Activated CD4-positive, alpha-beta T cell treated with anti-CD3 and anti-CD28 coated beads, Interleukin-2, amount 10 ng/mL, durations not matched to agents 7 days and 5 days (primary cell): ENCODE data around the gene FBXO33. TPM values are rescaled to one million over a fixed set of nuclear protein-coding genes. Genes with fewer than 3 reads are reported as not detected.

ENCODE experiments used
- CTCF ChIA-PET: fragments of 350-600 bp; sonication (Branson Sonifier 250); formaldehyde crosslinking; loops from one replicate; lab custom pipeline; 2021; ENCODE audit warnings: antibody characterized with exemption; lab: Charles Lee
- POLR2A ChIA-PET: fragments of 350-600 bp; sonication (Branson Sonifier 250); formaldehyde crosslinking; loops from one replicate; lab custom pipeline; 2021; ENCODE audit warnings: antibody characterized with exemption; lab: Charles Lee
- DNase-seq: peaks from one replicate; pipeline ENCODE4 v3.0.0-alpha.2; 2020
- H3K27ac Mint-ChIP-seq: one replicate; pipeline ENCODE4 v1.8.0; 2021; ENCODE audit warnings: mild to moderate bottlenecking, moderate library complexity, mixed read lengths
- H3K27me3 Mint-ChIP-seq: one replicate; pipeline ENCODE4 v1.8.0; 2021; ENCODE audit warnings: mixed read lengths
- H3K36me3 Mint-ChIP-seq: one replicate; pipeline ENCODE4 v1.8.0; 2021; ENCODE audit warnings: low read depth, mixed read lengths
- H3K4me1 Mint-ChIP-seq: one replicate; pipeline ENCODE4 v1.8.0; 2021; ENCODE audit warnings: mixed read lengths
- H3K4me3 Mint-ChIP-seq: one replicate; pipeline ENCODE4 v1.8.0; 2021; ENCODE audit warnings: mild to moderate bottlenecking, moderate library complexity, mixed read lengths
- H3K9me3 Mint-ChIP-seq: one replicate; pipeline ENCODE4 v1.8.0; 2021; ENCODE audit warnings: mixed read lengths
- total RNA-seq, 2 experiments: library from RNA; stranded (reverse); gene quantifications; one replicate each; pipeline ENCODE4 v1.2.3, GENCODE V29; 2021

Gene FBXO33, protein sequence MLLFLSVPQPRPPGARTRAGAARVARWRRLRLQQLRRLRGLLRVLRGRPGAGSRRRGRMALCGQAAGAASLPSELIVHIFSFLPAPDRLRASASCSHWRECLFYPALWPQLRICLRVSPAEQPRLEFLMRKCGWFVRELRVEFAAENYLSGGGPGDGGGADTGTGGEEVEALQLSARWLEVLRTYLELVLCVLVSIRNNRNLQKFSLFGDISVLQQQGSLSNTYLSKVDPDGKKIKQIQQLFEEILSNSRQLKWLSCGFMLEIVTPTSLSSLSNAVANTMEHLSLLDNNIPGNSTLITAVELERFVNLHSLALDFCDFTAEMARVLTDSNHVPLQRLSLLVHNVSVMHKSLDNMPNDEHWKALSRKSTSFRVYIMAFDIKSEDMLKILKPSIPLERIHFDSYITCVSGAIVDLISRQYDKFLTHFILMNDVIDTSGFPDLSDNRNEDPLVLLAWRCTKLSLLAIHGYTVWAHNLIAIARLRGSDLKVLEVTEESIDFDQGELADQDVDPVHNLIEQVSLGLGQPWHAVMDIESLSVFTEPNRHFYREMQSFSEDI
- total RNA-seq = 10 to 100 TPM; 17.0 to 18.3 TPM

DNA sequence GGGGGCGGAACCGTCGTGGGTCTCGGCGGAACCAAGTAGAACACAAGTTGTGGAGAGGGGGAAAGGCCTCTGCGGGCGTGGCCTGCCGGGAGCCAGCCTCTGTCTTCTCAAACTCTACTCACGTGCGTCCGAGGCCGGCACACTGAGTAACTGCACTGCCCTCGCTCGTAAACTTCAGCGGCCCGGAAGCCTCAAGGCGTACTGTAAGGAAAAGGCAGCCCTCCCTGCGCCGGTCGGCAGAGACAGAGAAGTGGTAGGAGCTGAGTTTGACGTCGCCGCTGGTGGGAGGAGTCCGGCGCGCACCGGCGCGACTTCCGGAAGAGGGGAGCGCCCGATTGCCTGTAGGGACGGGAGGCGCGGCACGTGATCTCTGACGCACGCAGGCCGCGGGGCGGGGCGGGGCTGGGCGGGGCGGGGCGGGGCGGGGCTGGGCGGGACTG, at the start of gene FBXO33:
TSS of gene FBXO33 (minus strand) at position 255 of the 440 bp plus-strand sequence. CDS start 271 bp downstream, outside the sequence.
- peak; percentile 95 for DNase-seq
- peak within 1 kb of the TSS; percentile 100 for H3K27ac Mint-ChIP-seq
- H3K36me3 Mint-ChIP-seq = peaks cover 7% of the 10 kb centered on the region
- peak within 1 kb of the TSS; percentile 96 for H3K4me3 Mint-ChIP-seq
- H3K9me3 Mint-ChIP-seq = no peaks in the 10 kb centered on the region
- POLR2A ChIA-PET = interaction anchor here (0.6 to 1.1 kb wide), 3 partner anchors 203 to 247 kb away, joined by 3 read pairs; no protein-coding TSS in a partner anchor
- no peaks in the 10 kb centered on the region for H3K27me3 Mint-ChIP-seq
- CTCF ChIA-PET = interaction anchor here (0.9 to 1.9 kb wide), 8 partner anchors 8 to 273 kb away, joined by 3 to 7 read pairs (median 3); no protein-coding TSS in a partner anchor
- peaks cover 31% of the 10 kb centered on the region for H3K4me1 Mint-ChIP-seq

DNA sequence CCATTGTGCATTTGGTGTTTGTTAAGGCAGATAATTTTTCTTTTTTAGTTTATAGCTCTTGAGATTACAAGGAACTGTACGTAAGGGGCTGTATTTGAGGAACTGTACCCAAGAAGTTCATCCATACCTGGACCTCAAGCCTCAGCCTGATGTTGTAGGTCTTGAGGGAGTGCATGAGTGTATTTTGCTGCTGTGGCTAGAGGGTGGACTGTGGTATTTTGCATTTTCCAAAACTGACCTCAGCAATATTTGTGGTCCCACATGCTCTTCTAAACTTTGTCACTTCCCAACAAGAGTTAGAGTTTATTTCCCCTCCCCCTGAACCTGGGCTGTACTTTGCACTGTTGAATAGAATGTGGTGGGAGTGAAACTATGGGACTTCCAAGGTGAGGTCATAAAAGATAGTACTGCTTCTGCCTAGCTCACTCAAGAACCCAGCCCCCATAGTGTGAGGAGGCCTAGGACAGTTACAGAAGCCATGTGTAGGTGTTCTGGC, 42.2 kb upstream of the FBXO33 start:
- no peaks in the 10 kb centered on the region for H3K4me1 Mint-ChIP-seq
- POLR2A ChIA-PET = no interaction called here
- no peaks in the 10 kb centered on the region for H3K36me3 Mint-ChIP-seq
- no peaks in the 10 kb centered on the region for H3K27me3 Mint-ChIP-seq
- H3K9me3 Mint-ChIP-seq = peaks cover 2% of the 10 kb centered on the region
- CTCF ChIA-PET = no interaction called here
- DNase-seq = no peak
- no peak overlapping the region for H3K27ac Mint-ChIP-seq
- H3K4me3 Mint-ChIP-seq = no peak overlapping the region

DNA sequence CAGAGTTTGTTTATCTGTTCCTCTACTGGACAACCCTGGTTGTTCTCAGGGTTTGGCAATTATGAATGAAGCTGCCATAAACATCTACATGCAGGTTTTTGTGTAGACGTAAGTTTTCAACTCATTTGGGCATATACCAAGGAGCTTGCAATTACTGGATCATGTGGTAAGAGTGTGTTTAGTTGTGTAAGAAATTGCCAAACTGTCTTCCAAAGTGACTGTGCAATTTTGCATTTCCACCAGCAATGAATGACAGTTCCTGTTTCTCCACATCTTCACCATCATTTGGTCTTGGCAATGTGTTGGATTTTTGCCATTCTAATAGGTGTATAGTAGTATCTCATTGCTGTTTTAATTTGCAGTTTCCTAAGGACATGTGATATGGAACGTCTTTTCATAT, 39.8 kb upstream of the FBXO33 start:
- CTCF ChIA-PET = no interaction called here
- POLR2A ChIA-PET = no interaction called here
- Mint-ChIP-seq H3K36me3 (no peaks in the 10 kb centered on the region), H3K4me1 (no peaks in the 10 kb centered on the region), H3K27ac (no peak overlapping the region), H3K4me3 (no peak overlapping the region), H3K27me3 (no peaks in the 10 kb centered on the region), H3K9me3 (no peaks in the 10 kb centered on the region)
- no peak for DNase-seq

DNA sequence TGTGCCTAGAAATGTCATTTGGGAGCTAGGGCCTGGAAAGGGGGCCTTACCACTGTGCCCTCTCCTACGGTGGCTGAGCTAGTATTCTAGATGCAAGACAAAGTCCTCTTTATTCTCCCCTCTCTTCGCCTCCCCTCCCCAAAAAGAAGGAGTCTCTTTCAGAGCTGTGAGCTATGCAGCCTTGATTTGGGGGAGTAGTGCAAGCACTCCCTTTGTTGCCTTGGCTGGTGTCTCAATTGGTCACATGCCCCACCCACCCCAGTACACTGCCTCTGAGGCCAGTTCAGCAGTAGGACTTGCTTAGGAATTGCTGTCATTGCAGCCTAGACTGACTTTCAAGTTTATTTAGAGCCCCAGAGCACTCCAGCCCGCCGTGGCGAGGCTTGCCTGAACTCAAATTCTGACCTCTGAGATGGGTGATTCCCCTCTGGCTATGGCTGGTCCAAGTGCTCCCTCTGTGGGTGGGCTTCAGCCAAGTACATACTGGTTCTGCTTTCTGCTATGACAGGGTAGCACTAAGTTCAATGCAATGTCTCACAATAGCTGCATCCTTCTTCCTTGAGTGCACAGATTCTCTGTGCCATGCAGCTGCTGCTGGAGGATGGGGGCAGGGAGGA, 37.0 kb upstream of the FBXO33 start:
- Mint-ChIP-seq H3K9me3 (no peaks in the 10 kb centered on the region), H3K4me1 (no peaks in the 10 kb centered on the region), H3K27ac (no peak overlapping the region), H3K4me3 (no peak overlapping the region), H3K36me3 (no peaks in the 10 kb centered on the region), H3K27me3 (peaks cover 14% of the 10 kb centered on the region)
- peak; percentile 15 for DNase-seq
- ChIA-PET POLR2A (no interaction called here), CTCF (no interaction called here)

DNA sequence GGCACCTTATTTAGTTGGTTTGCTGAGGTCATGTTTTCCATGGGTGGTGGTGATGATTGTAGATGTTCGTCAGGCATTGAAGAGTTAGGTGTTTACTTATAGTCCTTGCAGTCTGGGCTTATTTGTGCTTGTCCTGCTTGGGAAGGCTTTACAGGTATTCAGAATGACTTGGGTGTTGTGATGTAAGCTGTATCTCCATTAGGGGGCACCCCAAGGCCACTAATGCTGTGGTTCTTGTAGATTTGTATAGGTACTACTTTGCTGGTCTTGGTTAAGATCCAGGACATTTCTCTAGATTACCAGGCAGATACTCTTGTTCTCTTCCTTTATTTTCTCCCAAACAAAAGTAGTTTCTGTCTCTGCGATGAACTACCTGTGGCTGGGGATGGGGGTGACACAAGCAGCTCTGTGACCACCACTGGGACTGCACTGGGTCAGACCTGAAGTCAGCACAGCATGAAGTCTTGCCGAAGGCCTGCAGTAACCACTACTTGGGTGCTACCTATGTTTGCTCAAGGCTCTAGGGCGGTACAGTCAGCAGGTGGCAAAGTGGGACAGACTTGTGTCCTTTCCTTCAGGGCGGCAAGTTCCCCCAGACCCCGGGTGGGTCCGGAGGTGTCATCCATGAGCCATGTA, 35.8 kb upstream of the FBXO33 start:
- CTCF ChIA-PET = interaction anchor here (1.3 kb wide), 1 partner anchor 37 kb away, joined by 3 read pairs; no protein-coding TSS in a partner anchor
- POLR2A ChIA-PET = no interaction called here
- Mint-ChIP-seq H3K27ac (no peak overlapping the region), H3K36me3 (no peaks in the 10 kb centered on the region), H3K27me3 (peaks cover 21% of the 10 kb centered on the region), H3K9me3 (no peaks in the 10 kb centered on the region), H3K4me3 (no peak overlapping the region), H3K4me1 (no peaks in the 10 kb centered on the region)
- DNase-seq = peak; percentile 44

DNA sequence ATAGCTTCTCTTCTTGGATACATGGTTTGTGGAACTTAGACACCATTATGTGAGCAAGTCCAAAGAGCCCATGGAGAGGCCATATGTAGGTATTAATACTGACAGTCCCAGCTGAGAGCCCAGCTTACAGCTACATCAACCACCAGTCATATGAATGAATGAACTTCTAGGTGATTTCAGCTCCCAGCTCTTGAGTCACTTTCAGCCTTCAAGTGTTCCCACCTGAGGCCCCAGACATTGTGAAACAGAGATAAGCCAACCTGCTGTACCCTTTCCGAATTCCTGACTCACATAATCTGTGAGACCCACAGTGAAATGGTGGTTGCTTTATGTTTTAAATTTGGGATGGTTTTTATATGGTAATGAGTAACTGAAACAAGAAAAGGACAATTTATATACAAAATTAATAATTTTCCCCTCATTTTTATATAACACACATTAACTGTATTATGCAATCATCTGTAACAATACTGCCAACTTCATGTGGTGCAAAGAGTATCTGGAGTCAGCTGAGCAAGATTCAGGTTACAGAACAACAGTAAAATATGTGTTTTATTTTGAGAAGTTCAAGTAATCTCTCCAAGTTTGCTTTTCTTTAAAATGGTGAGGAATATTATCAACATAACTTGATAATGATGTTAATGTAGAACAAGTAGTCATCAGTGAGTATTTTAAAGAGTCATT, 27.7 kb upstream of the FBXO33 start:
- peaks cover 19% of the 10 kb centered on the region for H3K27me3 Mint-ChIP-seq
- POLR2A ChIA-PET = no interaction called here
- CTCF ChIA-PET = interaction anchor here (1.1 kb wide), 1 partner anchor 10 kb away, joined by 3 read pairs; no protein-coding TSS in a partner anchor

DNA sequence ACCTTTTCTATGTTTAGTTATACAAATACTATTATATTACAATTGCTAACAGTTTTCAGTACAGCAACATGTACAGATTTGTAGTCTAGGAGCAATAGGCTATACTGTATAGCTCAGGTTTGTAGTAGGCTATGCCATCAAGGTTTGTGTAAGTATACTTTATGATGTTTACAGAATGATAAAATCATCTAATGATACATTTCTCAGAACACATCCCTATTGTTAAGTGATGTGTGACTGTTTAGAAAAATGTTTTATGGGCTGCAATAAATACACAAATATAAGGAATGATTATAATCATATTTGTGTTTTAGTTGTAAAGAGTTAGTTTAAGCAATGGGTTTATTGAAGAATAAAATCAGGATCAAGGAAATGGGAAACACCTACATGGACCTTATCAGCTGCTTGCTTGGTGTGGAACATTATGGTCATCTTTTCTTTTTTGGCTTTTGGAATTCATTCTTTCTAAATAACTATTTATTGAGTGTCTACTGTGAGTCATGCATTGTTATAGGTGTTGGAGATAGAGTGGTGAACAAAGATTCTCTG, 24.5 kb upstream of the FBXO33 start:
- Mint-ChIP-seq H3K9me3 (no peaks in the 10 kb centered on the region), H3K4me1 (peaks cover 3% of the 10 kb centered on the region), H3K4me3 (no peak overlapping the region), H3K27me3 (peaks cover 6% of the 10 kb centered on the region), H3K36me3 (no peaks in the 10 kb centered on the region), H3K27ac (no peak overlapping the region)
- no peak for DNase-seq
- ChIA-PET POLR2A (no interaction called here), CTCF (interaction anchor here (1.4 kb wide), 1 partner anchor 12 kb away, joined by 4 read pairs; no protein-coding TSS in a partner anchor)

More for the DNA sequence above, 27.7 kb upstream of the FBXO33 start:
- Mint-ChIP-seq H3K4me1 (no peaks in the 10 kb centered on the region), H3K9me3 (no peaks in the 10 kb centered on the region), H3K36me3 (no peaks in the 10 kb centered on the region), H3K27ac (no peak overlapping the region), H3K4me3 (no peak overlapping the region)
- DNase-seq = no peak

DNA sequence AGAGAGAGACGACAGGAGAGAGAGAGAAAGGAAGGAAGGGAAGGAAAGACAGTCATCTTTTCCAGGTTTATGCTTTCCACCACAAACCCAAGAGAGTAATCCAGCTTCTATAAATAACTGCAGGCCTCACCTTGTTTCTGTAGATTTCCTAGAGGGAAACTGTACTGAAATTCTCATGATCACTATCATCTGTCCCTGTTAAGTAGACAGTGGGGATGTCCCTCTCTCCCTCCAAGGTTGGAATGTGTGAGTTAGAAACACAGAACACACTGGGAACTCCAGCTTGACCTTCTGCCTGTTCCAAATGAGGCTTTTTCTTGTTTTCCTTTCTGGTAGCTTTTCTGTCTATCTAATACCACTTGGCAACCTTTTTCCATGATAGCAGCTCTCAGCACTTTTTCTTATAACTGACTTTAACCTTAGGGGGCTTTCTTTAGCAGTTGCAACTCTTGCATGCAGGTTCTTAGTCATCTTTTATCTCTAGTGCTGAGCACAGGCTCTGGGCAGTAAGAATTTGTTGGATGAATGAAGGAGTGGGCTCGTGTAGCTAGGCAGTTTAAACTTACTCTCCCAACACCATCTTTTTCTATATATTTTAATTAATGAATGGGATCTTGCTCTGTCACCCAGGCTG, 22.8 kb upstream of the FBXO33 start:
- DNase-seq = no peak
- Mint-ChIP-seq H3K27ac (no peak overlapping the region), H3K4me3 (no peak overlapping the region), H3K4me1 (peaks cover 9% of the 10 kb centered on the region), H3K36me3 (no peaks in the 10 kb centered on the region), H3K27me3 (peaks cover 3% of the 10 kb centered on the region), H3K9me3 (no peaks in the 10 kb centered on the region)
- ChIA-PET CTCF (no interaction called here), POLR2A (no interaction called here)

DNA sequence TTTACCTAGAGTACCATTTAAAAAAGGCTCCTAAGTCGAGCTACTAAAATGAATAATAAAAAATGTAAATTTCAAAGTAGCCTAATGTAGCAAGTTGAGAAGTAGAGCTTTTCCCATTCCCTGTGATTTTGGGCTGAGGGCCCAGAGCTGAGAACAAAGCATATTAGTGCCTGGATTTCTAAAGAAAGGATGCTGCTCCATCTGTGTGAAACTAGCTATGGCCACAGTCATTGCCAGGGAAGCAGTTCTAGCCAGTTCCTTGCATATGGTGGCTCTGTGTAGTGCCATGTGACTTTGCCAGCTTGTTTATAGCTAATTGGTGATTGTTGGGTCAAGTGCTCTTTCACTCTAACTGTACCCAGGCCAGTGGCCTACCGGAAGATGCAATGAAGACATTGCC, 20.4 kb upstream of the FBXO33 start:
- no peaks in the 10 kb centered on the region for H3K9me3 Mint-ChIP-seq
- H3K27me3 Mint-ChIP-seq = peaks cover 3% of the 10 kb centered on the region
- CTCF ChIA-PET = no interaction called here
- no peaks in the 10 kb centered on the region for H3K36me3 Mint-ChIP-seq
- H3K4me1 Mint-ChIP-seq = peaks cover 13% of the 10 kb centered on the region
- no peak overlapping the region for H3K4me3 Mint-ChIP-seq
- H3K27ac Mint-ChIP-seq = no peak overlapping the region
- no peak for DNase-seq
- POLR2A ChIA-PET = no interaction called here

DNA sequence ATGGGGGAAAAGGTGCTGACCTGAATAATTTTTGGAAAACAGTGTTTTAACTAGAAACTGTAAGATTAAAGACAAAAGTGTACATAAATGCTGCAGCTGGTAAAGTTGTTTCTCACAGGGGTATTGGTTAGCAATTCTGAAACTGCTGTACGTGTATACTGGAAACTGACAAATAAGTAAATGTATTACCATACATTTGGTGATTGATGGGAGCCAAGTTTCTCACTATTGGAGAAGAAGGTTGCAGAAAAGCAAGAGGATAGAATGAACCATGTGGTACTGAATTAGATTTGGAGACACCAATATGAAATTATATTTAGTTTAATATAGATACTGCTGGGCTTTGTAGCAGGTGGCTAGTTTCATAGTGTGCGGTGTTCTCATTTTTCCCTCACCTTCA, 19.6 kb upstream of the FBXO33 start:
- H3K27me3 Mint-ChIP-seq = peaks cover 3% of the 10 kb centered on the region
- DNase-seq = no peak
- no peak overlapping the region for H3K4me3 Mint-ChIP-seq
- POLR2A ChIA-PET = interaction anchor here (0.7 to 1.1 kb wide), 2 partner anchors 16 to 18 kb away, joined by 3 to 4 read pairs; no protein-coding TSS in a partner anchor
- CTCF ChIA-PET = no interaction called here
- H3K36me3 Mint-ChIP-seq = no peaks in the 10 kb centered on the region
- peaks cover 18% of the 10 kb centered on the region for H3K4me1 Mint-ChIP-seq
- no peak overlapping the region for H3K27ac Mint-ChIP-seq
- H3K9me3 Mint-ChIP-seq = no peaks in the 10 kb centered on the region

DNA sequence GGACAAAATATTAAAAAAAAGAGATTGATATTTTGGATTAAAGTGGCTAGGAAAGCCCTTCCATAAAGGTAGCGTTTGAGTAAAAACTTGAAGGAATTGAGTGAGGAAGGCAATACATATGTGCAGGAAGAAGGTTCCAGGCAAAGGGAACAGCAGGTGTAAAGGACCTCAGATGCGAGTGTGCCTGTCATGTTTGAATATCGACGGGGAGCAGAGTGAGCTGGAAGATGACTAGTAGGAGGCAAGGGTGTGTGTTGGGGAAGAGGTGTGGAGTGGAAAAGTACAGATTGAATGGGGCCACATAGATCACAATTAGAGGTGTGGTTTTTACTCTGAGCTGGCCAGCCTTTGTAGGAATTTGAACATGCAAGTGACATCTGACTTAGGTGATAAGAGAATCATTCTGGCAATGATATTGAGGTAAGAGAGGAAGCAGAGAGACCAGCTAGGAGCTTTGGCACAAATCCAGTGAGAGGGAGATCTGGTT, 15.0 kb upstream of the FBXO33 start:
- CTCF ChIA-PET = no interaction called here
- no peak overlapping the region for H3K27ac Mint-ChIP-seq

More for the DNA sequence above, 15.0 kb upstream of the FBXO33 start:
- H3K4me1 Mint-ChIP-seq = peaks cover 24% of the 10 kb centered on the region
- no peak overlapping the region for H3K4me3 Mint-ChIP-seq
- no peaks in the 10 kb centered on the region for H3K27me3 Mint-ChIP-seq
- no peaks in the 10 kb centered on the region for H3K9me3 Mint-ChIP-seq
- H3K36me3 Mint-ChIP-seq = no peaks in the 10 kb centered on the region
- POLR2A ChIA-PET = no interaction called here
- DNase-seq = no peak
